ENCODE results near the gene CSNK1E. TPM values are rescaled to one million over a fixed set of nuclear protein-coding genes. Genes with fewer than 3 reads are reported as not detected.

CSNK1E gene
- total and polyA plus RNA-seq, 9 of the 15 experiments (the other 6 are each of a cell fraction or from before 2014, with no cell fraction given), result 2.7 to 70.0 (median 41.3) TPM

DNA sequence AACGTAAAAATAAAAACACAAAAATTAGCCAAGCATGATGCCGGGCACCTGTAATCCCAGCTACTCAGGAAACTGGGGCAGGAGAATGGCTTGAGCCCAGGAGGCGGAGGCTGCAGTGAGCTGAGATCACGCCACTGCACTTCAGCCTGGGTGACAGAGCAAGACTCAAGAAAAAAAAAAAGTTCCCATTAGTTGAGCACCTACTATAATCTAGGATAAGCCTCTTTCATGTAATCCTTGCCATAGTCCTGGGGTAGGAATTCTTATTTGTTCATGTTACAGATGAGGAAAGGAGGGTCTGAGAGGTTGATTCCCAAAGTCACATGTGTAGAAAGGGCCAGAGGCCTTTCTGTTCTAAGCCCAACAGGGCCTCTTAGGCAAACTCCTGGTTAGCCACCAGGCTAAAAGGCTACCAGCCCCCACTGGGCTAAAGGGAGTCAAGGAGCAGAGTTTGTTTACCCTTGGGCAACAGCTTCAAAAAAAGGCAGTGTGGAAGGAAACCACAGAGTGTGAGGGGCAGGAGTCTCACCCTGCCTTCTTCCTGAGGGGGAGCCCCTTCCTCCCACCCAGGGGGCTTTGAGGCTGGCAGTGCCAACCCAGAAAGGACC is 21.6 kb upstream of the CSNK1E start:
- H3K27me3 ChIP-seq (ENCODE audit: control insufficient read depth in 2 of 2, insufficient read depth in 2 of 2, low read length in 2 of 2), result no peaks in the 10 kb centered on the region
- no peak overlapping the region for H3K9ac ChIP-seq (ENCODE audit: insufficient read depth in 1 of 2, low read depth in 2 of 2, low read length in 2 of 2)
- 75% methylated on average over 4 of the region's 4 CpGs for WGBS (ENCODE audit: insufficient coverage, low coverage, missing lambda C conversion rate)
- in situ Hi-C loops (cut with MboI), result no loop called here
- no peak overlapping the region for H3K27ac ChIP-seq (ENCODE audit: extremely low read depth, low read depth, low read length)
- no peak for DNase-seq (ENCODE audit: extremely low read depth in 1 of 4, low spot score in 3 of 4)
- H3K4me1 ChIP-seq (replicated peaks in 1 of 2; ENCODE audit: control insufficient read depth in 2 of 2, insufficient read depth in 2 of 2, low read length in 2 of 2), result peaks cover 2 to 8% of the 10 kb centered on the region in 2 experiments; a peak in 3 of 5 replicates
- no peaks in the 10 kb centered on the region for H4K20me1 ChIP-seq (replicated peaks; ENCODE audit: control insufficient read depth, insufficient read depth, low read length)
- intact Hi-C loops (cut with micrococcal nuclease), result no loop called here
- CTCF ChIA-PET (ENCODE audit: low intra/inter-chr PET ratio), result no interaction called here
- POLR2A ChIA-PET, result no interaction called here
- ATAC-seq, result no peak
- no peak overlapping the region for H3K4me3 ChIP-seq
- FAIRE-seq, result no peak
- no peaks in the 10 kb centered on the region for H3K9me1 ChIP-seq (ENCODE audit: control insufficient read depth, insufficient read depth, low read length)
- no peak overlapping the region for H3K4me2 ChIP-seq (ENCODE audit: insufficient read depth, low read length)
- no peaks in the 10 kb centered on the region for H3K36me3 ChIP-seq (ENCODE audit: control insufficient read depth, insufficient read depth, low read length)
- no peak overlapping the region for H2AFZ ChIP-seq (ENCODE audit: low read depth, low read length)
- no peaks in the 10 kb centered on the region for H3K9me3 ChIP-seq (replicated peaks; ENCODE audit: control insufficient read depth, insufficient read depth, low read depth, low read length)
- BruUV-seq (replicated peaks), result no TSS peak
- H3K79me2 ChIP-seq (ENCODE audit: control insufficient read depth, insufficient read depth, low read length), result no peaks in the 10 kb centered on the region
- TF ChIP-seq ZNF232 (CRISPR knock-in tag; IDR thresholded peaks at IDR 0.05), result no peak
- TF ChIP-seq, protein P1, sequence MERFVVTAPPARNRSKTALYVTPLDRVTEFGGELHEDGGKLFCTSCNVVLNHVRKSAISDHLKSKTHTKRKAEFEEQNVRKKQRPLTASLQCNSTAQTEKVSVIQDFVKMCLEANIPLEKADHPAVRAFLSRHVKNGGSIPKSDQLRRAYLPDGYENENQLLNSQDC (CRISPR knock-in tag; IDR thresholded peaks at IDR 0.05), result no peak
- TF ChIP-seq SIN3A (IDR thresholded peaks at IDR 0.05; ENCODE audit: borderline replicate concordance in 2 of 2, control insufficient read depth in 1 of 2, low read depth in 2 of 2, low read length in 2 of 2), result no peak
- TF ChIP-seq KDM5B (IDR thresholded peaks at IDR 0.05; ENCODE audit: insufficient replicate concordance, low read depth, low read length), result no peak
- no peak for TF ChIP-seq TEAD4 (IDR thresholded peaks at IDR 0.05; ENCODE audit: low read length)
- TF ChIP-seq TEAD4 (CRISPR knock-in tag; IDR thresholded peaks at IDR 0.05; ENCODE audit: borderline replicate concordance), result no peak
- TF ChIP-seq, protein P2, sequence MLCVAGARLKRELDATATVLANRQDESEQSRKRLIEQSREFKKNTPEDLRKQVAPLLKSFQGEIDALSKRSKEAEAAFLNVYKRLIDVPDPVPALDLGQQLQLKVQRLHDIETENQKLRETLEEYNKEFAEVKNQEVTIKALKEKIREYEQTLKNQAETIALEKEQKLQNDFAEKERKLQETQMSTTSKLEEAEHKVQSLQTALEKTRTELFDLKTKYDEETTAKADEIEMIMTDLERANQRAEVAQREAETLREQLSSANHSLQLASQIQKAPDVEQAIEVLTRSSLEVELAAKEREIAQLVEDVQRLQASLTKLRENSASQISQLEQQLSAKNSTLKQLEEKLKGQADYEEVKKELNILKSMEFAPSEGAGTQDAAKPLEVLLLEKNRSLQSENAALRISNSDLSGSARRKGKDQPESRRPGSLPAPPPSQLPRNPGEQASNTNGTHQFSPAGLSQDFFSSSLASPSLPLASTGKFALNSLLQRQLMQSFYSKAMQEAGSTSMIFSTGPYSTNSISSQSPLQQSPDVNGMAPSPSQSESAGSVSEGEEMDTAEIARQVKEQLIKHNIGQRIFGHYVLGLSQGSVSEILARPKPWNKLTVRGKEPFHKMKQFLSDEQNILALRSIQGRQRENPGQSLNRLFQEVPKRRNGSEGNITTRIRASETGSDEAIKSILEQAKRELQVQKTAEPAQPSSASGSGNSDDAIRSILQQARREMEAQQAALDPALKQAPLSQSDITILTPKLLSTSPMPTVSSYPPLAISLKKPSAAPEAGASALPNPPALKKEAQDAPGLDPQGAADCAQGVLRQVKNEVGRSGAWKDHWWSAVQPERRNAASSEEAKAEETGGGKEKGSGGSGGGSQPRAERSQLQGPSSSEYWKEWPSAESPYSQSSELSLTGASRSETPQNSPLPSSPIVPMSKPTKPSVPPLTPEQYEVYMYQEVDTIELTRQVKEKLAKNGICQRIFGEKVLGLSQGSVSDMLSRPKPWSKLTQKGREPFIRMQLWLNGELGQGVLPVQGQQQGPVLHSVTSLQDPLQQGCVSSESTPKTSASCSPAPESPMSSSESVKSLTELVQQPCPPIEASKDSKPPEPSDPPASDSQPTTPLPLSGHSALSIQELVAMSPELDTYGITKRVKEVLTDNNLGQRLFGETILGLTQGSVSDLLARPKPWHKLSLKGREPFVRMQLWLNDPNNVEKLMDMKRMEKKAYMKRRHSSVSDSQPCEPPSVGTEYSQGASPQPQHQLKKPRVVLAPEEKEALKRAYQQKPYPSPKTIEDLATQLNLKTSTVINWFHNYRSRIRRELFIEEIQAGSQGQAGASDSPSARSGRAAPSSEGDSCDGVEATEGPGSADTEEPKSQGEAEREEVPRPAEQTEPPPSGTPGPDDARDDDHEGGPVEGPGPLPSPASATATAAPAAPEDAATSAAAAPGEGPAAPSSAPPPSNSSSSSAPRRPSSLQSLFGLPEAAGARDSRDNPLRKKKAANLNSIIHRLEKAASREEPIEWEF (CRISPR knock-in tag; IDR thresholded peaks at IDR 0.05), result no peak
- TF ChIP-seq ZEB2 (IDR thresholded peaks at IDR 0.05), result no peak
- TF ChIP-seq, protein P3, sequence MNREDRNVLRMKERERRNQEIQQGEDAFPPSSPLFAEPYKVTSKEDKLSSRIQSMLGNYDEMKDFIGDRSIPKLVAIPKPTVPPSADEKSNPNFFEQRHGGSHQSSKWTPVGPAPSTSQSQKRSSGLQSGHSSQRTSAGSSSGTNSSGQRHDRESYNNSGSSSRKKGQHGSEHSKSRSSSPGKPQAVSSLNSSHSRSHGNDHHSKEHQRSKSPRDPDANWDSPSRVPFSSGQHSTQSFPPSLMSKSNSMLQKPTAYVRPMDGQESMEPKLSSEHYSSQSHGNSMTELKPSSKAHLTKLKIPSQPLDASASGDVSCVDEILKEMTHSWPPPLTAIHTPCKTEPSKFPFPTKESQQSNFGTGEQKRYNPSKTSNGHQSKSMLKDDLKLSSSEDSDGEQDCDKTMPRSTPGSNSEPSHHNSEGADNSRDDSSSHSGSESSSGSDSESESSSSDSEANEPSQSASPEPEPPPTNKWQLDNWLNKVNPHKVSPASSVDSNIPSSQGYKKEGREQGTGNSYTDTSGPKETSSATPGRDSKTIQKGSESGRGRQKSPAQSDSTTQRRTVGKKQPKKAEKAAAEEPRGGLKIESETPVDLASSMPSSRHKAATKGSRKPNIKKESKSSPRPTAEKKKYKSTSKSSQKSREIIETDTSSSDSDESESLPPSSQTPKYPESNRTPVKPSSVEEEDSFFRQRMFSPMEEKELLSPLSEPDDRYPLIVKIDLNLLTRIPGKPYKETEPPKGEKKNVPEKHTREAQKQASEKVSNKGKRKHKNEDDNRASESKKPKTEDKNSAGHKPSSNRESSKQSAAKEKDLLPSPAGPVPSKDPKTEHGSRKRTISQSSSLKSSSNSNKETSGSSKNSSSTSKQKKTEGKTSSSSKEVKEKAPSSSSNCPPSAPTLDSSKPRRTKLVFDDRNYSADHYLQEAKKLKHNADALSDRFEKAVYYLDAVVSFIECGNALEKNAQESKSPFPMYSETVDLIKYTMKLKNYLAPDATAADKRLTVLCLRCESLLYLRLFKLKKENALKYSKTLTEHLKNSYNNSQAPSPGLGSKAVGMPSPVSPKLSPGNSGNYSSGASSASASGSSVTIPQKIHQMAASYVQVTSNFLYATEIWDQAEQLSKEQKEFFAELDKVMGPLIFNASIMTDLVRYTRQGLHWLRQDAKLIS (CRISPR knock-in tag; IDR thresholded peaks at IDR 0.05), result no peak
- TF ChIP-seq, protein P4, sequence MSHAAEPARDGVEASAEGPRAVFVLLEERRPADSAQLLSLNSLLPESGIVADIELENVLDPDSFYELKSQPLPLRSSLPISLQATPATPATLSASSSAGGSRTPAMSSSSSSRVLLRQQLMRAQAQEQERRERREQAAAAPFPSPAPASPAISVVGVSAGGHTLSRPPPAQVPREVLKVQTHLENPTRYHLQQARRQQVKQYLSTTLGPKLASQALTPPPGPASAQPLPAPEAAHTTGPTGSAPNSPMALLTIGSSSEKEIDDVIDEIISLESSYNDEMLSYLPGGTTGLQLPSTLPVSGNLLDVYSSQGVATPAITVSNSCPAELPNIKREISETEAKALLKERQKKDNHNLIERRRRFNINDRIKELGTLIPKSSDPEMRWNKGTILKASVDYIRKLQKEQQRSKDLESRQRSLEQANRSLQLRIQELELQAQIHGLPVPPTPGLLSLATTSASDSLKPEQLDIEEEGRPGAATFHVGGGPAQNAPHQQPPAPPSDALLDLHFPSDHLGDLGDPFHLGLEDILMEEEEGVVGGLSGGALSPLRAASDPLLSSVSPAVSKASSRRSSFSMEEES (CRISPR knock-in tag; IDR thresholded peaks at IDR 0.05), result no peak
- TF ChIP-seq FUS (optimal IDR thresholded peaks at IDR 0.05; ENCODE audit: low read depth, low read length), result no peak
